HEK293 (cell line): ENCODE measurements around the gene TSPAN14.

ENCODE experiments used
- CTCF ChIA-PET: fragments of 350-600 bp; formaldehyde crosslinking; extraction: SDS; loops from one replicate; lab custom pipeline; 2021; ENCODE audit warnings: antibody characterized with exemption; lab: Yijun Ruan, JAX
- POLR2A ChIA-PET: fragments of 300-600 bp; formaldehyde crosslinking; extraction: SDS; loops from one replicate; lab custom pipeline; 2020; ENCODE audit warnings: antibody characterized with exemption, inconsistent platforms; lab: Yijun Ruan, JAX
- H3K27ac ChIP-seq: fragments of 200-500 bp; sonication (Bioruptor generic); 2 replicates; pipeline ENCODE4 v1.5.1; 2014; ENCODE audit warnings: low read depth, low read length, control low read depth, inconsistent platforms; ENCODE audit errors: extremely low read depth
- H3K36me3 ChIP-seq, 2 experiments: fragments of 200-500 bp in 1 of 2; sonication (Bioruptor generic) in 1 of 2; 1 replicate in 1 of 2; 2 replicates in 1 of 2; pipeline ENCODE4 v1.5.1; 2014 to 2017; ENCODE audit warnings: inconsistent platforms in 2 of 2, low read length in 2 of 2; ENCODE audit not compliant: control insufficient read depth in 2 of 2, insufficient read depth in 1 of 2
- H3K4me1 ChIP-seq: fragments of 200-500 bp; sonication (Bioruptor generic); 2 replicates; pipeline ENCODE4 v1.5.1; 2014; ENCODE audit warnings: mild to moderate bottlenecking, low read length, inconsistent platforms; ENCODE audit not compliant: control insufficient read depth, insufficient read depth
- H3K4me3 ChIP-seq: 2 replicates; pipeline ENCODE4 v1.5.1; 2011; ENCODE audit warnings: low read depth, mild to moderate bottlenecking, control low read depth, low read length, moderate library complexity
- H3K9me3 ChIP-seq: fragments of 200-500 bp; sonication (Bioruptor generic); 2 replicates; pipeline ENCODE4 v1.5.1; 2014; ENCODE audit warnings: low read depth, low read length, inconsistent platforms; ENCODE audit not compliant: control insufficient read depth, insufficient read depth
- BCL6B ChIP-seq: fragments of 450-650 bp; formaldehyde crosslinking; IDR thresholded peaks from 2 replicates; pipeline ENCODE4 v1.5.1; 2017; ENCODE audit warnings: missing biosample characterization, missing genetic modification characterization
- EGR2 ChIP-seq: fragments of 450-650 bp; formaldehyde crosslinking; IDR thresholded peaks from 2 replicates; pipeline ENCODE4 v1.5.1; 2016; ENCODE audit warnings: low read depth, missing biosample characterization, missing genetic modification characterization
- FEZF1 ChIP-seq: fragments of 450-650 bp; formaldehyde crosslinking; IDR thresholded peaks from 2 replicates; pipeline ENCODE4 v1.5.1; 2016; ENCODE audit warnings: missing biosample characterization, missing genetic modification characterization
- GLI2 ChIP-seq: fragments of 450-650 bp; formaldehyde crosslinking; IDR thresholded peaks from 2 replicates; pipeline ENCODE4; 2017; ENCODE audit warnings: missing biosample characterization, missing genetic modification characterization, low read depth, borderline replicate concordance
- GLIS1 ChIP-seq: fragments of 450-650 bp; formaldehyde crosslinking; IDR thresholded peaks from 2 replicates; pipeline ENCODE4 v1.5.1; 2016; ENCODE audit warnings: missing biosample characterization, missing genetic modification characterization
- HOXC10 ChIP-seq: sonication (generic); formaldehyde crosslinking; IDR thresholded peaks from 2 replicates; pipeline ENCODE4 v1.8.1; 2023; ENCODE audit warnings: mild to moderate bottlenecking, missing genetic modification reagents
- KLF1 ChIP-seq: fragments of 450-650 bp; formaldehyde crosslinking; IDR thresholded peaks from 2 replicates; pipeline ENCODE4 v1.5.1; 2016; ENCODE audit warnings: missing biosample characterization, missing genetic modification characterization
- KLF17 ChIP-seq: fragments of 450-650 bp; formaldehyde crosslinking; IDR thresholded peaks from 2 replicates; pipeline ENCODE4 v1.5.1; 2016; ENCODE audit warnings: missing biosample characterization, missing genetic modification characterization
- KLF9 ChIP-seq: fragments of 450-650 bp; formaldehyde crosslinking; IDR thresholded peaks from 2 replicates; pipeline ENCODE4 v1.5.1; 2016; ENCODE audit warnings: missing biosample characterization, missing genetic modification characterization, low read depth
- OSR2 ChIP-seq: fragments of 450-650 bp; formaldehyde crosslinking; IDR thresholded peaks from 2 replicates; pipeline ENCODE4 v1.5.1; 2016; ENCODE audit warnings: missing biosample characterization, missing genetic modification characterization
- PRDM1 ChIP-seq: fragments of 450-650 bp; formaldehyde crosslinking; IDR thresholded peaks from 2 replicates; pipeline ENCODE4; 2016; ENCODE audit warnings: missing biosample characterization, missing genetic modification characterization
- TRIM28 ChIP-seq: IDR thresholded peaks from 2 replicates; pipeline ENCODE4 v1.6.1; 2011; ENCODE audit warnings: low read length, control low read depth, borderline replicate concordance
- ZBTB17 ChIP-seq: fragments of 450-650 bp; formaldehyde crosslinking; IDR thresholded peaks from 2 replicates; pipeline ENCODE4 v1.5.1; 2016; ENCODE audit warnings: missing biosample characterization, missing genetic modification characterization
- ZBTB48 ChIP-seq: fragments of 450-650 bp; formaldehyde crosslinking; IDR thresholded peaks from 2 replicates; pipeline ENCODE4 v1.5.1; 2016; ENCODE audit warnings: missing biosample characterization, missing genetic modification characterization
- ZEB2 ChIP-seq: fragments of 450-650 bp; formaldehyde crosslinking; IDR thresholded peaks from 2 replicates; pipeline ENCODE4 v1.5.1; 2016; ENCODE audit warnings: missing biosample characterization, missing genetic modification characterization
- ZIC2 ChIP-seq: fragments of 450-650 bp; formaldehyde crosslinking; IDR thresholded peaks from 2 replicates; pipeline ENCODE4 v1.5.1; 2016; ENCODE audit warnings: missing biosample characterization, missing genetic modification characterization
- ZNF133 ChIP-seq: fragments of 450-650 bp; formaldehyde crosslinking; IDR thresholded peaks from 2 replicates; pipeline ENCODE4 v1.5.1; 2016; ENCODE audit warnings: missing biosample characterization, missing genetic modification characterization
- ZNF140 ChIP-seq: fragments of 450-650 bp; formaldehyde crosslinking; IDR thresholded peaks from 2 replicates; pipeline ENCODE4 v1.5.1; 2016; ENCODE audit warnings: missing biosample characterization, missing genetic modification characterization
- ZNF157 ChIP-seq: fragments of 450-650 bp; formaldehyde crosslinking; IDR thresholded peaks from 2 replicates; pipeline ENCODE4 v1.5.1; 2016; ENCODE audit warnings: missing biosample characterization, missing genetic modification characterization
- ZNF174 ChIP-seq: fragments of 450-650 bp; formaldehyde crosslinking; IDR thresholded peaks from 2 replicates; pipeline ENCODE4 v1.5.0; 2017; ENCODE audit warnings: missing biosample characterization, mild to moderate bottlenecking, missing genetic modification characterization
- ZNF18 ChIP-seq: fragments of 450-650 bp; formaldehyde crosslinking; IDR thresholded peaks from 2 replicates; pipeline ENCODE4 v1.5.1; 2016; ENCODE audit warnings: missing biosample characterization, missing genetic modification characterization
- ZNF239 ChIP-seq: fragments of 450-650 bp; formaldehyde crosslinking; IDR thresholded peaks from 2 replicates; pipeline ENCODE4 v1.5.1; 2016; ENCODE audit warnings: missing biosample characterization, missing genetic modification characterization
- ZNF248 ChIP-seq: fragments of 450-650 bp; formaldehyde crosslinking; IDR thresholded peaks from 2 replicates; pipeline ENCODE4 v1.5.1; 2017; ENCODE audit warnings: missing biosample characterization, missing genetic modification characterization
- ZNF341 ChIP-seq: fragments of 450-650 bp; formaldehyde crosslinking; IDR thresholded peaks from 2 replicates; pipeline ENCODE4; 2016; ENCODE audit warnings: low read depth, missing biosample characterization, missing genetic modification characterization
- ZNF366 ChIP-seq: fragments of 450-650 bp; formaldehyde crosslinking; conservative IDR thresholded peaks from 2 replicates; pipeline ENCODE4 v1.5.1; 2016; ENCODE audit warnings: missing biosample characterization, missing genetic modification characterization
- ZNF391 ChIP-seq: fragments of 450-650 bp; formaldehyde crosslinking; IDR thresholded peaks from 2 replicates; pipeline ENCODE4 v1.5.1; 2016; ENCODE audit warnings: low read depth, missing biosample characterization, missing genetic modification characterization, borderline replicate concordance
- ZNF529 ChIP-seq: fragments of 450-650 bp; formaldehyde crosslinking; IDR thresholded peaks from 2 replicates; pipeline ENCODE4 v1.5.1; 2017; ENCODE audit warnings: missing genetic modification characterization, missing biosample characterization; ENCODE audit not compliant: insufficient replicate concordance
- ZNF624 ChIP-seq: fragments of 450-650 bp; formaldehyde crosslinking; IDR thresholded peaks from 2 replicates; pipeline ENCODE4 v1.5.1; 2017; ENCODE audit warnings: missing biosample characterization, missing genetic modification characterization
- ZNF658 ChIP-seq: fragments of 450-650 bp; formaldehyde crosslinking; IDR thresholded peaks from 2 replicates; pipeline ENCODE4; 2016; ENCODE audit warnings: missing biosample characterization, missing genetic modification characterization
- ZNF664 ChIP-seq: fragments of 450-650 bp; formaldehyde crosslinking; IDR thresholded peaks from 2 replicates; pipeline ENCODE4 v1.5.1; 2016; ENCODE audit warnings: missing biosample characterization, missing genetic modification characterization
- ZNF785 ChIP-seq: fragments of 450-650 bp; formaldehyde crosslinking; IDR thresholded peaks from 2 replicates; pipeline ENCODE4 v1.5.1; 2016; ENCODE audit warnings: missing biosample characterization, missing genetic modification characterization

The TSPAN14 gene

GRCh38 chr10:80545258-80545881 lies 91.3 kb downstream of the TSPAN14 start:
- CTCF ChIA-PET = no interaction called here
- H3K27ac ChIP-seq = no peak overlapping the region
- H3K4me3 ChIP-seq = no peak overlapping the region
- H3K9me3 ChIP-seq = no peaks in the 10 kb centered on the region
- TF ChIP-seq ZNF239 (tag by site-specific recombination) (no peak), PRDM1 (tag by site-specific recombination) (peak; percentile 83), ZNF366 (tag by site-specific recombination) (peak; percentile 52)
- TF ChIP-seq, all 188 proteins: peak for 2
- H3K36me3 ChIP-seq = no peaks in the 10 kb centered on the region
- POLR2A ChIA-PET = no interaction called here
- no peaks in the 10 kb centered on the region for H3K4me1 ChIP-seq

GRCh38 chr10:80552151-80552646 lies 98.1 kb downstream of the TSPAN14 start:
- TF ChIP-seq ZNF133 (tag by site-specific recombination) (no peak), ZNF785 (tag by site-specific recombination) (no peak), ZNF341 (tag by site-specific recombination) (0 out of 2 replicates have a peak, but pooled peaks have one; percentile 23), ZNF529 (tag by site-specific recombination) (no peak), GLIS1 (tag by site-specific recombination) (0 out of 2 replicates have a peak, but pooled peaks have one; percentile 9), ZNF658 (tag by site-specific recombination) (no peak), ZNF391 (tag by site-specific recombination) (no peak), ZNF664 (tag by site-specific recombination) (no peak), ZNF174 (no peak), HOXC10 (CRISPR knock-in tag) (no peak), PRDM1 (tag by site-specific recombination) (no peak), ZNF624 (tag by site-specific recombination) (no peak), ZNF18 (no peak), ZIC2 (tag by site-specific recombination) (peak; percentile 95), ZBTB17 (peak; percentile 53; the same call in 1 of the 2 replicates)
- POLR2A ChIA-PET = no interaction called here
- no peak overlapping the region for H3K4me3 ChIP-seq
- no peaks in the 10 kb centered on the region for H3K36me3 ChIP-seq
- CTCF ChIA-PET = interaction anchor here (0.6 to 1.3 kb wide), 3 partner anchors 64 to 175 kb away, joined by 3 to 4 read pairs (median 3); no protein-coding TSS in a partner anchor
- no peaks in the 10 kb centered on the region for H3K9me3 ChIP-seq
- no peaks in the 10 kb centered on the region for H3K4me1 ChIP-seq
- H3K27ac ChIP-seq = no peak overlapping the region

- Histone ChIP-seq H3K27ac (no peak overlapping the region), H3K4me3 (no peak overlapping the region), H3K36me3 (no peaks in the 10 kb centered on the region), H3K9me3 (no peaks in the 10 kb centered on the region), H3K4me1 (no peaks in the 10 kb centered on the region)
- POLR2A ChIA-PET = no interaction called here
- CTCF ChIA-PET = no interaction called here
- TF ChIP-seq KLF1 (tag by site-specific recombination) (no peak), OSR2 (tag by site-specific recombination) (no peak), ZNF157 (no peak), ZBTB48 (tag by site-specific recombination) (no peak), KLF9 (tag by site-specific recombination) (no peak), FEZF1 (tag by site-specific recombination) (no peak), ZEB2 (no peak), GLI2 (tag by site-specific recombination) (no peak), TRIM28 (no peak), BCL6B (no peak), KLF17 (tag by site-specific recombination) (no peak), ZNF248 (tag by site-specific recombination) (no peak), EGR2 (tag by site-specific recombination) (no peak), ZNF140 (no peak)
Measured at GRCh38 chr10:80553436-80553835, 99.3 kb downstream of the TSPAN14 start.
